ENCODE measurements around the gene DUSP23. TPM values are rescaled to one million over a fixed set of nuclear protein-coding genes. Genes with fewer than 3 reads are reported as not detected.

The DUSP23 gene
- total RNA-seq, 4 donors from 2014 or later = 66.8 to 103 (median 74.2) TPM

DNA sequence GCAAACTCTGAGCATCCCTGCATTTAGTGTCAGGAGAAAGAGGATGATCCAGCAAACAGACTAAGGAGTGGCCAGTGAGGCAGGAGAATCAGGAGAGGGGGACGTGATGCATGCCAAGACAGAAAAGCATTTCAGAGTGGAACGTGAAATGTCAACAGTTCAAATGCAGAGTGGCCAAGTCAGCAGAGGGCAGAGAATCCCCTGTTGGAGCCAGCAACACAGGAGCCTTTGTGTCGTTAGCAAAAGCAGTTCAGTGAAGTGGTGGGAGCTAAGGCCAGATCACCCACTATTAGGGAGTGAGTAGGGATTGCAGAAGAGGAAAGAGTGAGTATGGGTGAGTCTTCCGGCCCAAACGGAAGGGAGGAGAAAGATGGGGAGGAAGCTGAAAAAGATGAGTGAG lies 14.8 kb downstream of the DUSP23 start:
- no peak for DNase-seq
- Histone ChIP-seq H3K4me1 (no peaks in the 10 kb centered on the region), H3K9me3 (no peaks in the 10 kb centered on the region), H3K36me3 (no peaks in the 10 kb centered on the region), H3K27ac (no peak overlapping the region), H3K27me3 (no peaks in the 10 kb centered on the region), H3K4me3 (no peak overlapping the region)
- TF ChIP-seq POLR2A (IDR thresholded peaks at IDR 0.05) = no peak
- no peak for TF ChIP-seq CTCF (IDR thresholded peaks at IDR 0.05)

GRCh38 chr1:159798893-159799292 lies 18.1 kb downstream of the DUSP23 start:
- H3K27ac ChIP-seq = no peak overlapping the region
- peak; percentile 57 to 84 (median 62) for DNase-seq
- no peaks in the 10 kb centered on the region for H3K4me1 ChIP-seq
- H3K4me3 ChIP-seq = no peak overlapping the region
- H3K9me3 ChIP-seq = no peaks in the 10 kb centered on the region
- no peaks in the 10 kb centered on the region for H3K27me3 ChIP-seq
- TF ChIP-seq POLR2A (IDR thresholded peaks at IDR 0.05) = no peak
- peak; percentile 40 to 92 (median 82) for TF ChIP-seq CTCF (IDR thresholded peaks at IDR 0.05)
- H3K36me3 ChIP-seq = no peaks in the 10 kb centered on the region

- Histone ChIP-seq H3K36me3 (no peaks in the 10 kb centered on the region), H3K27ac (no peak overlapping the region), H3K27me3 (no peaks in the 10 kb centered on the region), H3K9me3 (no peaks in the 10 kb centered on the region), H3K4me1 (no peaks in the 10 kb centered on the region), H3K4me3 (no peak overlapping the region)
- TF ChIP-seq CTCF (IDR thresholded peaks at IDR 0.05) = no peak
- TF ChIP-seq POLR2A (IDR thresholded peaks at IDR 0.05) = no peak
- no peak for DNase-seq
These were observed 18.8 kb downstream of the DUSP23 start for GRCh38 chr1:159799446-159799985.

DNA sequence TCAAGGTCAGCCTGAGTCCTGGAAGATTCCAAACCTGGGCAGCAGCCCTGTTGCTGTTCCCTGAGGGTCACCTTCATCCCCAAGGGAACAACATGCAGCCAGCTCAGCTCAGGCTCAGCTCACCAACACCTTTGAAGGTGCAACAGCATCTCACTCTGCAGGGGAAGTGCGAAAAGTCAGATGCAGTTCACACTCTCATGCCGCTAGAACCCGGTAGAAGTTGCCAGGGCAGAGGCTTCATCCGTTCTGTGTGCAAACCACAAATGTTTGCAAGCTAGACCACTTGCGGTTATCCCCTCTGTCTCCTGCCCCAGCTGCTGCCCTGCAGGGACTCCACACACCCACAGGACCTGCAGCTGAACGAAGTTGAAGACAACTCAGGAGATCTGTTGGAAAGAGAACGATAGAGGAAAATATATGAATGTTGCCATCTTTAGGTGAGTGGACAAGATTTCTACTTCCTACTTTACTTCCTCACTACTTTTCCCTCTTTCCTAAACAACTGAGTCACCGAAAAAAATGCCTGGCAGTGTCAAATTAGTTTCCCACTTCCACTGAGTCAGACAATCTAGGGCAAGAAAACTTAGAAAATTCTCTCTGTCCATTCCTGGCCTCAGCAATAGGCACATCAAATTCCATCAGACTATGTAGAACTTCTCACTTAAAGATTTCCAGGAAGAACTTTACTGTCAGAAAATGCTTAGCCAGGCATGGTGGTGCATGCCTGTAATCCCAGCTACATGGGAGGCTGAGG lies 19.6 kb downstream of the DUSP23 start:
- TF ChIP-seq POLR2A (IDR thresholded peaks at IDR 0.05) (no peak), CTCF (IDR thresholded peaks at IDR 0.05) (no peak)
- no peak overlapping the region for H3K27ac ChIP-seq
- no peaks in the 10 kb centered on the region for H3K4me1 ChIP-seq
- peak in 2 of 3 donors; percentile 48 to 57 for DNase-seq
- no peaks in the 10 kb centered on the region for H3K36me3 ChIP-seq
- no peaks in the 10 kb centered on the region for H3K9me3 ChIP-seq
- H3K4me3 ChIP-seq = no peak overlapping the region
- H3K27me3 ChIP-seq = no peaks in the 10 kb centered on the region

GRCh38 chr1:159802111-159802510 lies 21.3 kb downstream of the DUSP23 start, which contains the start of gene FCRL6:
FCRL6 (plus strand) TSS chr1:159802360; CDS start chr1:159802425, 65 bp downstream.
- Histone ChIP-seq H3K4me1 (no peaks in the 10 kb centered on the region), H3K9me3 (no peaks in the 10 kb centered on the region), H3K27me3 (no peaks in the 10 kb centered on the region), H3K36me3 (no peaks in the 10 kb centered on the region), H3K27ac (no peak within 1 kb of the TSS), H3K4me3 (no peak within 1 kb of the TSS)
- no peak for DNase-seq
- TF ChIP-seq POLR2A (IDR thresholded peaks at IDR 0.05) (no peak), CTCF (IDR thresholded peaks at IDR 0.05) (no peak)

Measured in Peyer's patch (tissue), 4 donors.